IMR-90 (cell line): Measurements from ENCODE around the gene SPINDOC. TPM values are rescaled to one million over a fixed set of nuclear protein-coding genes. Genes with fewer than 3 reads are reported as not detected.

Source experiments
- ATAC-seq: fragments of 200-7000 bp; cut with Tn5 transposase; 2 replicates; pipeline ENCODE4 v1.9.1; 2020; ENCODE audit warnings: low read depth, mild to moderate bottlenecking, moderate library complexity
- BruUV-seq: library from RNA; stranded (reverse); fragments of 400-500 nt; replicated peaks from 2 replicates; lab custom pipeline; 2021; lab: Mats Ljungman, UMichigan
- CTCF ChIA-PET: fragments of 300-600 bp; formaldehyde crosslinking; extraction: SDS; loops from one replicate; lab custom pipeline; 2021; ENCODE audit warnings: antibody characterized with exemption; lab: Yijun Ruan, JAX
- POLR2A ChIA-PET: fragments of 300-600 bp; sonication (Branson Sonifier 250); formaldehyde crosslinking; loops from one replicate; lab custom pipeline; 2022; ENCODE audit warnings: antibody characterized with exemption; ENCODE audit not compliant: unreplicated experiment; lab: Charles Lee
- DNase-seq: peaks from one replicate; pipeline ENCODE4 v3.0.0; 2013
- H2AFZ ChIP-seq: replicated peaks from 2 replicates; pipeline ENCODE3; 2013; ENCODE audit warnings: low read length, mild to moderate bottlenecking; ENCODE audit not compliant: poor library complexity
- H2AK5ac ChIP-seq: 2 replicates; pipeline ENCODE4 v1.6.1; 2013; ENCODE audit warnings: low read depth, low read length, inconsistent platforms
- H2AK9ac ChIP-seq: replicated peaks from 2 replicates; pipeline ENCODE3; 2013; ENCODE audit warnings: mild to moderate bottlenecking, low read depth, low read length, moderate library complexity; ENCODE audit not compliant: poor library complexity
- H2BK120ac ChIP-seq: 2 replicates; pipeline ENCODE4 v1.6.1; 2013; ENCODE audit warnings: low read depth, low read length, inconsistent platforms
- H2BK15ac ChIP-seq: 3 replicates; pipeline ENCODE4 v1.6.1; 2013; ENCODE audit warnings: low read depth, low read length, inconsistent platforms
- H2BK20ac ChIP-seq: 2 replicates; pipeline ENCODE4 v1.6.1; 2013; ENCODE audit warnings: low read depth, mild to moderate bottlenecking, inconsistent platforms, low read length, moderate library complexity
- H2BK5ac ChIP-seq: 2 replicates; pipeline ENCODE4 v1.6.1; 2013; ENCODE audit warnings: mild to moderate bottlenecking, low read depth, low read length, inconsistent platforms; ENCODE audit not compliant: poor library complexity, severe bottlenecking
- H3K14ac ChIP-seq: replicated peaks from 2 replicates; pipeline ENCODE4 v1.6.1; 2013; ENCODE audit warnings: low read depth, low read length, inconsistent platforms
- H3K18ac ChIP-seq: 2 replicates; pipeline ENCODE4 v1.6.1; 2013; ENCODE audit warnings: low read depth, low read length, control low read depth
- H3K23ac ChIP-seq: 2 replicates; pipeline ENCODE4 v1.6.1; 2013; ENCODE audit warnings: low read depth, low read length, inconsistent platforms
- H3K27ac ChIP-seq: 2 replicates; pipeline ENCODE4 v1.5.1; 2013; ENCODE audit warnings: mild to moderate bottlenecking, control low read depth, low read length; ENCODE audit not compliant: insufficient read depth
- H3K27me3 ChIP-seq: 2 replicates; pipeline ENCODE4 v1.6.1; 2013; ENCODE audit warnings: low read length; ENCODE audit not compliant: control insufficient read depth, insufficient read depth
- H3K36me3 ChIP-seq: 2 replicates; pipeline ENCODE4 v1.6.1; 2013; ENCODE audit warnings: low read length, mixed read lengths; ENCODE audit not compliant: control insufficient read depth, insufficient read depth
- H3K4ac ChIP-seq: 2 replicates; pipeline ENCODE4 v1.6.1; 2013; ENCODE audit warnings: low read depth, low read length, inconsistent platforms
- H3K4me1 ChIP-seq: 2 replicates; pipeline ENCODE4 v1.6.1; 2013; ENCODE audit warnings: low read length, mixed read lengths; ENCODE audit not compliant: control insufficient read depth, insufficient read depth
- H3K4me2 ChIP-seq: 2 replicates; pipeline ENCODE4 v1.6.1; 2013; ENCODE audit warnings: low read depth, mild to moderate bottlenecking, control low read depth, low read length, moderate library complexity
- H3K4me3 ChIP-seq: 2 replicates; pipeline ENCODE4 v1.5.1; 2013; ENCODE audit warnings: low read depth, mild to moderate bottlenecking, control low read depth, low read length, moderate library complexity; ENCODE audit not compliant: insufficient read depth
- H3K56ac ChIP-seq: 2 replicates; pipeline ENCODE4 v1.6.1; 2013; ENCODE audit warnings: low read length, inconsistent platforms; ENCODE audit not compliant: insufficient read depth; ENCODE audit errors: extremely low read depth
- H3K79me1 ChIP-seq, 2 experiments: 2 replicates each; pipeline ENCODE4 v1.6.1; 2013; ENCODE audit warnings: low read length in 2 of 2, inconsistent platforms in 1 of 2, low read depth in 1 of 2
- H3K9ac ChIP-seq: 2 replicates; pipeline ENCODE4 v1.6.1; 2013; ENCODE audit warnings: low read depth, low read length, control low read depth
- H3K9me1 ChIP-seq: 2 replicates; pipeline ENCODE4 v1.6.1; 2013; ENCODE audit warnings: low read length, inconsistent platforms; ENCODE audit not compliant: insufficient read depth
- H3K9me3 ChIP-seq: 2 replicates; pipeline ENCODE4 v1.6.1; 2013; ENCODE audit warnings: low read length; ENCODE audit not compliant: control insufficient read depth, insufficient read depth
- H4K20me1 ChIP-seq: 2 replicates; pipeline ENCODE4 v1.6.1; 2013; ENCODE audit warnings: low read length, inconsistent platforms; ENCODE audit not compliant: insufficient read depth
- H4K5ac ChIP-seq: 2 replicates; pipeline ENCODE4 v1.6.1; 2013; ENCODE audit warnings: mild to moderate bottlenecking, low read depth, low read length, control low read depth
- H4K8ac ChIP-seq, 2 experiments: 2 replicates each; pipeline ENCODE4 v1.6.1; 2013; ENCODE audit warnings: low read depth in 2 of 2, low read length in 2 of 2, control low read depth in 1 of 2, inconsistent platforms in 1 of 2
- H4K91ac ChIP-seq: 2 replicates; pipeline ENCODE4 v1.6.1; 2013; ENCODE audit warnings: low read depth, low read length, inconsistent platforms; ENCODE audit not compliant: insufficient read depth
- BHLHE40 ChIP-seq: fragments of 150-350 bp; IDR thresholded peaks from 2 replicates; pipeline ENCODE4 v1.6.1; 2016; ENCODE audit warnings: mild to moderate bottlenecking, low read depth, low read length
- CEBPB ChIP-seq: IDR thresholded peaks from 2 replicates; pipeline ENCODE4 v1.6.1; 2012; ENCODE audit warnings: low read depth, low read length, improper control_type of control experiment
- CHD1 ChIP-seq: IDR thresholded peaks from 2 replicates; pipeline ENCODE4 v1.6.1; 2012; ENCODE audit warnings: low read depth, low read length, improper control_type of control experiment
- CTCF ChIP-seq: conservative IDR thresholded peaks from 2 replicates; pipeline ENCODE4 v1.5.1; 2012; ENCODE audit warnings: mild to moderate bottlenecking, low read depth, low read length, improper control_type of control experiment
- ELK1 ChIP-seq: fragments of 150-350 bp; IDR thresholded peaks from 2 replicates; pipeline ENCODE4 v1.6.1; 2016; ENCODE audit warnings: low read depth, mild to moderate bottlenecking, low read length, moderate library complexity, borderline replicate concordance
- FOS ChIP-seq: fragments of 150-350 bp; IDR thresholded peaks from 2 replicates; pipeline ENCODE4 v1.6.1; 2016; ENCODE audit warnings: low read depth, low read length
- MAFK ChIP-seq: IDR thresholded peaks from 2 replicates; pipeline ENCODE4 v1.6.1; 2012; ENCODE audit warnings: low read depth, low read length, improper control_type of control experiment
- MAZ ChIP-seq: IDR thresholded peaks from 2 replicates; pipeline ENCODE4 v1.6.1; 2012; ENCODE audit warnings: low read depth, mild to moderate bottlenecking, low read length, improper control_type of control experiment, moderate library complexity, borderline replicate concordance
- MXI1 ChIP-seq: IDR thresholded peaks from 2 replicates; pipeline ENCODE4 v1.6.1; 2012; ENCODE audit warnings: low read depth, mild to moderate bottlenecking, low read length, moderate library complexity, borderline replicate concordance
- NFE2L2 ChIP-seq: fragments of 150-350 bp; IDR thresholded peaks from 2 replicates; pipeline ENCODE4 v1.6.1; 2016; ENCODE audit warnings: low read depth, mild to moderate bottlenecking, low read length
- POLR2A ChIP-seq: IDR thresholded peaks from 2 replicates; pipeline ENCODE4 v1.6.1; 2012; ENCODE audit warnings: mild to moderate bottlenecking, low read depth, low read length
- RAD21 ChIP-seq: IDR thresholded peaks from 2 replicates; pipeline ENCODE4 v1.6.1; 2012; ENCODE audit warnings: low read length, improper control_type of control experiment
- RCOR1 ChIP-seq: IDR thresholded peaks from 2 replicates; pipeline ENCODE4 v1.6.1; 2012; ENCODE audit warnings: mild to moderate bottlenecking, low read length, improper control_type of control experiment; ENCODE audit not compliant: insufficient replicate concordance
- RFX5 ChIP-seq: IDR thresholded peaks from 2 replicates; pipeline ENCODE4 v1.8.0; 2012; ENCODE audit warnings: low read depth, mild to moderate bottlenecking, low read length, moderate library complexity
- SMC3 ChIP-seq: fragments of 150-350 bp; IDR thresholded peaks from 2 replicates; pipeline ENCODE4 v1.6.1; 2016; ENCODE audit warnings: low read depth, mild to moderate bottlenecking, antibody characterized with exemption, low read length, moderate library complexity
- USF2 ChIP-seq: fragments of 150-350 bp; IDR thresholded peaks from 2 replicates; pipeline ENCODE4 v1.6.1; 2017; ENCODE audit warnings: mild to moderate bottlenecking, antibody characterized with exemption, low read length, low read depth
- WGBS, 2 experiments: methylation state at CpG; one replicate each; pipeline versions ENCODE4 v1.1.5 to v1.1.7; 2013; ENCODE audit warnings: missing lambda C conversion rate in 2 of 2; ENCODE audit not compliant: insufficient read length in 1 of 2; ENCODE audit errors: extremely low coverage in 2 of 2; 5-methylcytosine and 5-hydroxymethylcytosine counted together
- dilution Hi-C: fragments of 300-500 bp; cut with HindIII; formaldehyde crosslinking; loops from one replicate; pipeline ENCODE4 v1.14.3; 2018; ENCODE audit warnings: low sequenced_read_pairs; ENCODE audit not compliant: unreplicated experiment
- in situ Hi-C: fragments of 300-500 bp; cut with MboI; formaldehyde crosslinking; loops from 3 replicates; pipeline ENCODE4 v1.14.3; 2019; ENCODE audit warnings: low sequenced_read_pairs, inconsistent platforms, mixed read lengths
- intact Hi-C: fragments of 100-400 bp; cut with micrococcal nuclease; formaldehyde crosslinking; loops from 2 replicates; pipeline ENCODE4 v1.10.0; 2022
- polyA plus RNA-seq, 3 experiments: library from polyadenylated mRNA; depleted of rRNA; stranded (reverse); fragments of >200 nt; gene quantifications; 2 replicates each; pipeline ENCODE4 v1.2.3, GENCODE V29; 2012; ENCODE audit warnings: low replicate concordance in 1 of 3
- total RNA-seq: library from RNA; depleted of rRNA; stranded (reverse); fragments of >200 nt; gene quantifications from 2 replicates; pipeline ENCODE4 v1.2.3, GENCODE V29; 2012

The SPINDOC gene
- total and polyA plus RNA-seq, 2 of the 4 experiments (the other 2 are of a cell fraction) = 10.0 to 29.9 TPM

GRCh38 chr11:63846897-63847296 lies 33.6 kb downstream of the SPINDOC start:
- no TSS peak for BruUV-seq
- dilution Hi-C loops (no loop called here), in situ Hi-C loops (no loop called here), intact Hi-C loops (no loop called here)
- peaks cover 9% of the 10 kb centered on the region for H3K4me1 ChIP-seq
- H3K36me3 ChIP-seq = peaks cover 9% of the 10 kb centered on the region
- no peaks in the 10 kb centered on the region for H3K27me3 ChIP-seq
- H3K27ac ChIP-seq = no peak overlapping the region
- no peak overlapping the region for H2BK120ac ChIP-seq
- no peak overlapping the region for H2AK9ac ChIP-seq
- no peak overlapping the region for H3K56ac ChIP-seq
- H3K4me3 ChIP-seq = no peak overlapping the region
- H3K9me3 ChIP-seq = no peaks in the 10 kb centered on the region
- H3K79me1 ChIP-seq = peaks cover 34 to 80% of the 10 kb centered on the region in 2 experiments
- no peak overlapping the region for H3K4me2 ChIP-seq
- H2AK5ac ChIP-seq = no peak overlapping the region
- TF ChIP-seq RAD21 = no peak
- TF ChIP-seq MAZ = no peak
- no peak for TF ChIP-seq RFX5
- TF ChIP-seq CHD1 = no peak
- no peak for TF ChIP-seq BHLHE40
- TF ChIP-seq POLR2A = no peak
- TF ChIP-seq CEBPB = no peak
- no peak for TF ChIP-seq RCOR1
- no peak for TF ChIP-seq FOS
- no peak for TF ChIP-seq MXI1
- no peak for TF ChIP-seq USF2
- TF ChIP-seq MAFK = no peak
- TF ChIP-seq CTCF = no peak
- no peak for TF ChIP-seq NFE2L2
- TF ChIP-seq SMC3 = no peak
- TF ChIP-seq ELK1 = no peak
- H2BK20ac ChIP-seq = no peak overlapping the region
- H2BK15ac ChIP-seq = no peak overlapping the region
- no peak overlapping the region for H4K8ac ChIP-seq
- peaks cover 33% of the 10 kb centered on the region for H3K9me1 ChIP-seq
- ChIA-PET CTCF (no interaction called here), POLR2A (no interaction called here)
- no peak for DNase-seq
- no peak overlapping the region for H4K91ac ChIP-seq
- 100% methylated on average over 1 of the region's 6 CpGs; no CpG with 5 or more reads in 1 of the 2 experiments for WGBS, 2 experiments
- no peak overlapping the region for H2BK5ac ChIP-seq
- no peak overlapping the region for H2AFZ ChIP-seq
- no peak overlapping the region for H3K18ac ChIP-seq
- no peak overlapping the region for H3K9ac ChIP-seq
- no peak overlapping the region for H3K4ac ChIP-seq
- peaks cover 75% of the 10 kb centered on the region for H4K20me1 ChIP-seq
- no peak overlapping the region for H3K23ac ChIP-seq
- no peak overlapping the region for H4K5ac ChIP-seq
- no peak overlapping the region for H3K14ac ChIP-seq
- no peak for ATAC-seq
